Sigmoid colon (tissue), 7 donors: Measurements from ENCODE around the gene HOXB4. TPM values are rescaled to one million over a fixed set of nuclear protein-coding genes. Genes with fewer than 3 reads are reported as not detected.
A peak's percentile ranks its signal among the peaks of the same experiment; 100 is the strongest.

Experiments
- DNase-seq: peaks from one replicate; pipeline ENCODE4 v3.0.0-alpha.2; 2019
- H3K27ac ChIP-seq, 4 donors: fragments of 200-600 bp; sonication (generic); one replicate each; pipeline ENCODE4 v1.5.1; 2016 to 2019; ENCODE audit warnings: mild to moderate bottlenecking in 1 of 4
- H3K27me3 ChIP-seq, 3 donors: fragments of 200-600 bp; sonication (generic); one replicate each; pipeline ENCODE4 v1.5.1; 2019; ENCODE audit warnings: mild to moderate bottlenecking in 1 of 3
- H3K36me3 ChIP-seq, 4 donors: fragments of 200-600 bp; sonication (generic); one replicate each; pipeline ENCODE4 v1.5.1; 2016 to 2019
- H3K4me1 ChIP-seq, 4 donors: fragments of 200-600 bp; sonication (generic); one replicate each; pipeline ENCODE4 v1.5.1; 2017 to 2019
- H3K4me3 ChIP-seq, 4 donors: fragments of 200-600 bp; sonication (generic); one replicate each; pipeline ENCODE4 v1.5.1; 2017 to 2019; ENCODE audit warnings: mild to moderate bottlenecking in 2 of 4, moderate library complexity in 1 of 4
- H3K9me3 ChIP-seq, 4 donors: fragments of 200-600 bp in 3 of 4; sonication (generic) in 3 of 4; one replicate each; pipeline versions ENCODE4 v1.5.1 to v1.6.1; 2013 to 2019
- EP300 ChIP-seq, 4 donors: sonication (generic); formaldehyde crosslinking; IDR thresholded peaks; one replicate each; pipeline ENCODE4 v1.6.1; 2017; ENCODE audit warnings: antibody characterized with exemption in 4 of 4
- POLR2A ChIP-seq, 2 donors: fragments of 450-650 bp; IDR thresholded peaks; one replicate each; pipeline ENCODE4 v1.6.1; 2016; ENCODE audit warnings: antibody characterized with exemption in 2 of 2, mild to moderate bottlenecking in 2 of 2, moderate library complexity in 2 of 2
- POLR2AphosphoS5 ChIP-seq, 4 donors: sonication (generic); formaldehyde crosslinking; IDR thresholded peaks; one replicate each; pipeline ENCODE4 v1.6.1; 2017; ENCODE audit warnings: antibody characterized with exemption in 4 of 4
- WGBS, 2 donors: extraction: QIAGEN DNeasy Blood & Tissue Kit; methylation state at CpG; one replicate each; pipeline ENCODE4 v1.1.7; 2013; 5-methylcytosine and 5-hydroxymethylcytosine counted together
- intact Hi-C: fragments of 100-400 bp; cut with DNase I; formaldehyde crosslinking; loops from one replicate; pipeline ENCODE4 v1.15.1; 2023
- polyA plus RNA-seq, 3 donors: library from polyadenylated mRNA; stranded (reverse); fragments of 200-250 nt; gene quantifications; one replicate each; pipeline ENCODE4 v1.2.3, GENCODE V29; 2013
- total RNA-seq, 4 donors: library from RNA; depleted of rRNA; stranded (reverse); fragments of >200 nt; gene quantifications; one replicate each; pipeline ENCODE4 v1.1.0, GENCODE V29; 2016
- TF ChIP-seq, protein P1 (sequence below), 4 experiments: fragments of 450-650 bp in 3 of 4; fragments of 200-600 bp in 1 of 4; IDR thresholded peaks; one replicate each; pipeline ENCODE4 v1.5.1; 2016 to 2019; ENCODE audit warnings: antibody characterized with exemption in 4 of 4, mild to moderate bottlenecking in 3 of 4, moderate library complexity in 2 of 4
- donor health status: healthy with polysubstance abuse.
- donor health status: Bipolar disorder and iron deficiency.
- donor health status: healthy.

The HOXB4 gene
- total and polyA plus RNA-seq, 7 donors, result 0.23 to 8.3 (median 4.6) TPM

DNA sequence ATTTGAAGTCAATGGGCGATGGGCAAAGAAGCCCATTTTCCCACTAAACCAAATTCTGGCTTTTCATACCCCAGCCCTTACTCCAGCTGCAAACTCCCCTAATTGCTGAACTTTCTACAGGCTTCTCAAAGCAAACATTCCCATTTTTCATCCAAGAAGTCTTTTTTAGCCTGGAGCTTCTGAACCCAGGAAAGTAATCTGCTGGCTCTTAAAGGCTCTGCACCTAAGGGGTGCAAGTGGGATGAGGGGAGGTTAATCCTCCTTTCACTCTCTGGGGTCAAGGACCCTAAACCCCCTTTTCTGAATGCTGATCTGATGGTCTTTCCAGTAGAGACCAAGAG lies 30.3 kb upstream of the HOXB4 start:
- H3K9me3 ChIP-seq, result no peaks in the 10 kb centered on the region
- H3K27me3 ChIP-seq, result peaks cover 21 to 50% (median 23%) of the 10 kb centered on the region in 3 donors
- no peak for DNase-seq
- H3K4me1 ChIP-seq, result peaks cover 0 to 47% (median 36%) of the 10 kb centered on the region in 4 donors
- peaks cover 0 to 34% (median 7%) of the 10 kb centered on the region in 4 donors for H3K36me3 ChIP-seq
- H3K27ac ChIP-seq, result no peak overlapping the region
- intact Hi-C loops, result no loop called here
- no peak overlapping the region for H3K4me3 ChIP-seq
- WGBS, 2 donors, result 100% methylated on average over 1 of the region's 1 CpG
- TF ChIP-seq EP300 (IDR thresholded peaks at IDR 0.05) (no peak), POLR2A (IDR thresholded peaks at IDR 0.05) (no peak), POLR2AphosphoS5 (IDR thresholded peaks at IDR 0.05) (no peak)
- TF ChIP-seq, protein P1, sequence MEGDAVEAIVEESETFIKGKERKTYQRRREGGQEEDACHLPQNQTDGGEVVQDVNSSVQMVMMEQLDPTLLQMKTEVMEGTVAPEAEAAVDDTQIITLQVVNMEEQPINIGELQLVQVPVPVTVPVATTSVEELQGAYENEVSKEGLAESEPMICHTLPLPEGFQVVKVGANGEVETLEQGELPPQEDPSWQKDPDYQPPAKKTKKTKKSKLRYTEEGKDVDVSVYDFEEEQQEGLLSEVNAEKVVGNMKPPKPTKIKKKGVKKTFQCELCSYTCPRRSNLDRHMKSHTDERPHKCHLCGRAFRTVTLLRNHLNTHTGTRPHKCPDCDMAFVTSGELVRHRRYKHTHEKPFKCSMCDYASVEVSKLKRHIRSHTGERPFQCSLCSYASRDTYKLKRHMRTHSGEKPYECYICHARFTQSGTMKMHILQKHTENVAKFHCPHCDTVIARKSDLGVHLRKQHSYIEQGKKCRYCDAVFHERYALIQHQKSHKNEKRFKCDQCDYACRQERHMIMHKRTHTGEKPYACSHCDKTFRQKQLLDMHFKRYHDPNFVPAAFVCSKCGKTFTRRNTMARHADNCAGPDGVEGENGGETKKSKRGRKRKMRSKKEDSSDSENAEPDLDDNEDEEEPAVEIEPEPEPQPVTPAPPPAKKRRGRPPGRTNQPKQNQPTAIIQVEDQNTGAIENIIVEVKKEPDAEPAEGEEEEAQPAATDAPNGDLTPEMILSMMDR (IDR thresholded peaks at IDR 0.05), result no peak

DNA sequence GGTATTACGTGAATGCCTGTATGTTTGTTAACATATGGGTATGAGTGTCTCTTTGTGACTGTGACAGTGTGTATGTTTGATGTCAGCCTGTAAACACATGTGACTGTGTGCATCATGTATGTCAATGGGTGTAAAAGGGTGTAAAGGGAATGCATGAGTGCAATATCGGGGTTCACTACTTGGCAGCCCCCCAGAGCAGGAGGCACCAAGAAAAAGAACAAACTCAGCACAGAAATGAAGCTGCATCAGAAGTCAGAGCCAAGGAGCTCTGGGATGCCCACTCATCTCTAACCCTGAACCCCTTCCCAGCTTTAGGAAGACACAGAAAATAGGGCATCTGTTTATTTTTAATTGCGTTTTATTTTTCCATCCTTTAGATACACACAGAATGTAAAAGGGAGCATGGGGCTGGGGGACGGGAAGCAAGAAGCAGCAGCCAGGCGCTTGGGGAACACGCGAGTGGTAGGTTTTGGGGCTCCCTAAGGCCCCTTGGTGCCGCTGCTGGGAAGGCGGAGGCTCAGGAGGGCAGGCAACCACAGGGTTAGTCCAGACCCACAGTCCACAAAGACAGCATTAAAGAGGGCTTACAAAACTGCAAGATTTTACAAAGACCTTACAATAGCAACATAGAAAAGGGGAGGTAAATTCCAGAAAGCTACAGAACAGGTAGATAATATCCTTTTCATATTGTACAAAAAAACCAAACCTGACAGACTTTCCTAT lies 28.9 kb upstream of the HOXB4 start:
- intact Hi-C loops, result no loop called here
- TF ChIP-seq EP300 (IDR thresholded peaks at IDR 0.05), result no peak
- TF ChIP-seq, protein P1 (IDR thresholded peaks at IDR 0.05), result no peak
- no peak for TF ChIP-seq POLR2AphosphoS5 (IDR thresholded peaks at IDR 0.05)
- no peak for TF ChIP-seq POLR2A (IDR thresholded peaks at IDR 0.05)
- peaks cover 0 to 47% (median 31%) of the 10 kb centered on the region in 4 donors for H3K4me1 ChIP-seq
- H3K9me3 ChIP-seq, result no peaks in the 10 kb centered on the region
- no peak overlapping the region for H3K27ac ChIP-seq
- peaks cover 0 to 34% (median 7%) of the 10 kb centered on the region in 4 donors for H3K36me3 ChIP-seq
- H3K27me3 ChIP-seq, result peaks cover 7 to 36% (median 10%) of the 10 kb centered on the region in 3 donors
- H3K4me3 ChIP-seq, result no peak overlapping the region
- no peak for DNase-seq
- WGBS, 2 donors, result 94 to 96% methylated on average over 9 of the region's 9 CpGs

DNA sequence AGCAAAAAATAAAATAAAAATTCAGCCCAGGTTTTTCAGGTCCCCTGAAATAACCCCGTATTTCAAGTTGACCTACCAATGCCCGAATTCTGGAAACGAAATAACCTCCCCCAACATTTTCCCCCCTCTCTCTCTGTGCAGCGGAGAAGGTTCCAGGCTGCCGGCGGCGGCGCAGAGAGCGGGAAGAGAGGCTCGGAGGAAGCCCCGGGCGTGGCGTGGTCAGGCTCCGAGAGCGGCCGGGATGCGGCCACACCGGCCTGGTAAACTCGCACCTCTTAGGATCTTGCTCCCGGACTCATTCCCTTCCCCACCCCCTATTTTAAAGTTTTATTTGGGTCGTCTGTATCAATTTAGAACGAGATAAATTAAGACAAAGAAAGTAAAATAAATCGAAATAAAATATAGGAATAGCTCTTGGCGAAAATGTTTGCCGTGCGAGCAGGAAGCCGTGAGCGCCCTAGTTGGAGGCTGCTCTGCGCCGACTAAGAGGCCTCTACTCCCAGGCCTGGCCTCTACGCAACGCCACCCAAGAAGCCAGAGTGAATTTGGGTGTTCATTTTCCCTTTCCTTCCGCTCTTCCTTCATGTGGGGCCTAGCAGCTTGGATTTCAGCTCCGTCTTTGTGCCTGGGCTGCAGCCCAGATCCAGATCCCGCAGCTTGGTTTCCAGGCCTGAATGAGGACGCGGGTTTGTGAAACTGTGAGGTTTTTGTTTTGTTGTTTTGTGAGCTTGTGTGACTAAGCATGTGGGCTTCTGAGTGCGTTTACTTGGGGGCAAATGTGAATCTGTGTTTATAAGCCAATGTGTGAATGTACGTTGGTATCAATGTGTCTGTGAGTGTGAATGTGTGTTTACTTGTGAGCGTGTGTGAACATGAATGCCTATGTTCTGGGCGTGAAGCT lies 28.1 kb upstream of the HOXB4 start:
- Histone ChIP-seq H3K27me3 (peaks cover 0 to 28% (median 4%) of the 10 kb centered on the region in 3 donors), H3K36me3 (peaks cover 0 to 34% (median 7%) of the 10 kb centered on the region in 4 donors), H3K9me3 (no peaks in the 10 kb centered on the region), H3K27ac (no peak overlapping the region), H3K4me1 (peaks cover 0 to 47% (median 31%) of the 10 kb centered on the region in 4 donors), H3K4me3 (no peak overlapping the region)
- intact Hi-C loops, result no loop called here
- WGBS, 2 donors, result 90 to 94% methylated on average over 41 of the region's 41 CpGs
- TF ChIP-seq, protein P1 (IDR thresholded peaks at IDR 0.05), result no peak
- TF ChIP-seq EP300 (IDR thresholded peaks at IDR 0.05) (no peak), POLR2A (IDR thresholded peaks at IDR 0.05) (no peak), POLR2AphosphoS5 (IDR thresholded peaks at IDR 0.05) (no peak)
- no peak for DNase-seq

DNA sequence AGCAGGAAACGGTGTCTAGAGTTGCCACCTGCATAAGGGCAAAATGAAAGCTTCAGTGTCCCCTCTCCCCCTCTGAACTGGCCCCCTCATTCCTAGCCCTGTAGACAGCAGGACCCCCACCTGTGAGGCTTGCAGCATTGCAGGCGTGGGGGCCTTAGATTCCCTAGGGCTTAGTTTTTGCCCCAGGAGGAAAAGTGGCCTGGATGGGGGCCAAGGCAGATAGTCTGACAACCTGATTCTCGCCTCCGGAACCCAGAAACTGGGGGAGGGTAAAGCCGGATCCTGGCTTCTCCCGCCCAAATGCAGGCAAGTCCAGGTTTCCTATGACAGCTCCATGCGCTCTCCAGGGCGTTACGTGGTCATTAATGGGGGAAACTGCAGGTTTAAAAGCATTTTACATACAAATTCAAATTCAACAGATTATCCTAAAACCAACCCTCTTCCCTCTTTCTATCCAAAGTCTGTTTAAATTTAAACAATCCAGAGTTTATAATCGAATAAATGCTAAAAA lies 27.3 kb upstream of the HOXB4 start:
- H3K27ac ChIP-seq, result peak overlapping the region in 3 of 4 donors; percentile 62 to 99 (median 67)
- TF ChIP-seq, protein P1 (IDR thresholded peaks at IDR 0.05), result no peak
- TF ChIP-seq EP300 (IDR thresholded peaks at IDR 0.05) (no peak), POLR2AphosphoS5 (IDR thresholded peaks at IDR 0.05) (no peak), POLR2A (IDR thresholded peaks at IDR 0.05) (no peak)
- peaks cover 0 to 20% (median 4%) of the 10 kb centered on the region in 3 donors for H3K27me3 ChIP-seq
- 78 to 81% methylated on average over 10 of the region's 10 CpGs for WGBS, 2 donors
- no peaks in the 10 kb centered on the region for H3K9me3 ChIP-seq
- no peak for DNase-seq
- peak overlapping the region in 3 of 4 donors; percentile 33 to 43 (median 42) for H3K4me3 ChIP-seq
- peaks cover 0 to 34% (median 7%) of the 10 kb centered on the region in 4 donors for H3K36me3 ChIP-seq
- intact Hi-C loops, result no loop called here
- H3K4me1 ChIP-seq, result peaks cover 0 to 47% (median 34%) of the 10 kb centered on the region in 4 donors
